Activated CD8-positive, alpha-beta memory T cell treated with anti-CD3 and anti-CD28 coated beads for 24 hours (primary cell): Measurements from ENCODE around the gene GABRB2.
A peak's percentile ranks its signal among the peaks of the same experiment; 100 is the strongest.
"Not testable (repeated sequence)": the region's sequence is repeated elsewhere in the genome, so short reads cannot be mapped to it uniquely, and the experiment has no call there.

Experiments
- DNase-seq: peaks from one replicate; pipeline ENCODE4 v3.0.0-alpha.2; 2020

Gene GABRB2

GRCh38 chr5:161546470-161547301 lies at the start of gene GABRB2:
TSS of gene GABRB2 (minus strand) at chr5:161546725. CDS start at chr5:161546643, 82 bp downstream.
- DNase-seq, result peak; percentile 60

- DNase-seq, result no peak
These were observed 39.3 kb upstream of the GABRB2 start for GRCh38 chr5:161585798-161586197.

GRCh38 chr5:161580621-161581020 lies 34.1 kb upstream of the GABRB2 start:
- DNase-seq, result no peak

GRCh38 chr5:161572914-161573313 lies 26.4 kb upstream of the GABRB2 start:
- no peak for DNase-seq

GRCh38 chr5:161566081-161566480 lies 19.6 kb upstream of the GABRB2 start:
- no peak for DNase-seq

- DNase-seq, result no peak
These were observed 15.9 kb upstream of the GABRB2 start for GRCh38 chr5:161562446-161562845.

- no peak for DNase-seq
These were observed 2.6 kb upstream of the GABRB2 start for GRCh38 chr5:161549106-161549505.

GRCh38 chr5:161548487-161549094 lies 2.1 kb upstream of the GABRB2 start:
- no peak for DNase-seq

GRCh38 chr5:161547738-161548486 lies 1.4 kb upstream of the GABRB2 start:
- no peak for DNase-seq

- no peak for DNase-seq
These were observed 847 bp upstream of the GABRB2 start for GRCh38 chr5:161547406-161547737.

- DNase-seq, result no peak
These were observed 443 bp downstream of the GABRB2 start for GRCh38 chr5:161546095-161546469.

GRCh38 chr5:161545344-161546094 lies 1.0 kb downstream of the GABRB2 start:
- no peak for DNase-seq

GRCh38 chr5:161544350-161544765 lies 2.2 kb downstream of the GABRB2 start:
- no peak for DNase-seq

- DNase-seq, result no peak
These were observed 7.5 kb downstream of the GABRB2 start for GRCh38 chr5:161539016-161539415.

- no peak for DNase-seq
These were observed 10.8 kb downstream of the GABRB2 start for GRCh38 chr5:161535762-161536161.

GRCh38 chr5:161530700-161531099 lies 15.8 kb downstream of the GABRB2 start:
- DNase-seq, result no peak

- DNase-seq, result no peak
These were observed 32.6 kb downstream of the GABRB2 start for GRCh38 chr5:161513942-161514341.

- no peak for DNase-seq
These were observed 38.9 kb downstream of the GABRB2 start for GRCh38 chr5:161507591-161507990.

- not testable (repeated sequence) for DNase-seq
These were observed 41.4 kb downstream of the GABRB2 start for GRCh38 chr5:161505160-161505559.

GRCh38 chr5:161498531-161498930 lies 48.0 kb downstream of the GABRB2 start:
- DNase-seq, result no peak

GRCh38 chr5:161483721-161484120 lies 62.8 kb downstream of the GABRB2 start:
- DNase-seq, result no peak

GRCh38 chr5:161481922-161482321 lies 64.6 kb downstream of the GABRB2 start:
- DNase-seq, result no peak
